ENCODE data around the gene SLC35A5.

SLC35A5 gene

DNA sequence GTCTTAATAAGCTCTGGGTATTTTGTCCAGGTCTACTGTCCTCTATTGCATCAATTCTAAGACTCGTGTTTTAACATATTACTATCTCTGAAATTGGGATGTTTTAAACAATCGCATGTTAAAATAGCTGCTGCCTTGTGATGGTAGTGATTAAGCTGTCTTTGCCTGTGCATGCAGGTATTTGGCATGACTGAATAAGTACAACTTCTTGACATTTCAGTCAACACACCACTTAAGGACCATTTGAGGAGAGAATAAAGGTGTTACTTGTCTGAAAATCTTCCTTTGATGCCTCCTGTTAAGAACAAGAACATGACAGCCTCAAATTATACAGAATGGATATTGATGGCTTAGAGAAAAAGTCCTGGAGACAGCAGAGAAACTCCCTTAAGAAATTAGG is 33.0 kb downstream of the SLC35A5 start:
- peaks cover 27% of the 10 kb centered on the region for H3K36me3 Mint-ChIP-seq (ENCODE audit: low read depth)
- H3K27me3 Mint-ChIP-seq: no peaks in the 10 kb centered on the region
- DNase-seq: no peak
- H3K4me3 Mint-ChIP-seq: no peak overlapping the region
- H3K4me1 Mint-ChIP-seq: peaks cover 2% of the 10 kb centered on the region
- peaks cover 10% of the 10 kb centered on the region for H3K9me3 Mint-ChIP-seq
- no peak overlapping the region for H3K27ac Mint-ChIP-seq
- ATAC-seq: no peak

DNA sequence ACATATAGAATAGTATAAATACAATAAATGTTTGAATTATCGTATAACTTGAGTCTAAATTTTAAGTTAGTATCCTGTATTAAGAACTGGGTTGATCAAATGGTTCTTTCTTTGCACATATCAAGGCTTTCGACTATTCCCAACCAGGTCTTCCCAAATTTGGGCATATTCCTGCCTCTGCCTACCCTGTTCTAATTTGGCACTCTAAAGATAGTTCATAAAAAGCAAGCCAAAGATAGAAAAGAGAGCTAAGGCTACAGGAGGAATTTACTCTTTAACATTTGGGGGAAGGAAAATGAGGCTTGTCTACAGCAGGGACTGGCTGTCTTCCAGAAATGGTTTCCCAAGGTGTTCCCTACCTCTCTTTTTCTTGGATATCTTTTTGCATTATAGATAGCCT is 36.1 kb downstream of the SLC35A5 start:
- no peak overlapping the region for H3K4me3 Mint-ChIP-seq
- peaks cover 3% of the 10 kb centered on the region for H3K36me3 Mint-ChIP-seq (ENCODE audit: low read depth)
- DNase-seq: no peak
- no peak for ATAC-seq
- peaks cover 4% of the 10 kb centered on the region for H3K9me3 Mint-ChIP-seq
- H3K27ac Mint-ChIP-seq: no peak overlapping the region
- H3K4me1 Mint-ChIP-seq: peaks cover 9% of the 10 kb centered on the region
- no peaks in the 10 kb centered on the region for H3K27me3 Mint-ChIP-seq

DNA sequence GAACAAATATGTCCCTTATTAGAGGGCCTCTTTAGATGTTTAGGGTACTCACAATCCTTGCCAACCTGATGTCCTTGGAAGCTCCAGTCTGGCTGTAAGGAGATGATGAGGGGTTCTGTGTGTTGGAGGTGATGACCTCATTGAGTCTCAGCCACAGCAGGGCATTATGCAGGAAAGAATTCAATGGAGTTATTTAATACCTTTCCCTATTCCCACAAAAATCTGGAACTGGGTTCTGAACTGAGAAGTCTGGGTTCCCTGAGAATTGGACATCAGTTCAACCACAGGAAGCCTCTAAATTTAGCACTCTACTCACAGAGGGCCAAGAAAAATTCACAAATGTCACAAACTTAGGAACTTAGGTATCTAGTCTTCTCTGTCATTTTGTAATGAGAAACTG is 36.9 kb downstream of the SLC35A5 start:
- Mint-ChIP-seq H3K4me3 (no peak overlapping the region), H3K27me3 (no peaks in the 10 kb centered on the region), H3K9me3 (no peaks in the 10 kb centered on the region), H3K27ac (no peak overlapping the region), H3K4me1 (peaks cover 9% of the 10 kb centered on the region), H3K36me3 (ENCODE audit: low read depth) (no peaks in the 10 kb centered on the region)
- ATAC-seq: no peak
- DNase-seq: no peak

DNA sequence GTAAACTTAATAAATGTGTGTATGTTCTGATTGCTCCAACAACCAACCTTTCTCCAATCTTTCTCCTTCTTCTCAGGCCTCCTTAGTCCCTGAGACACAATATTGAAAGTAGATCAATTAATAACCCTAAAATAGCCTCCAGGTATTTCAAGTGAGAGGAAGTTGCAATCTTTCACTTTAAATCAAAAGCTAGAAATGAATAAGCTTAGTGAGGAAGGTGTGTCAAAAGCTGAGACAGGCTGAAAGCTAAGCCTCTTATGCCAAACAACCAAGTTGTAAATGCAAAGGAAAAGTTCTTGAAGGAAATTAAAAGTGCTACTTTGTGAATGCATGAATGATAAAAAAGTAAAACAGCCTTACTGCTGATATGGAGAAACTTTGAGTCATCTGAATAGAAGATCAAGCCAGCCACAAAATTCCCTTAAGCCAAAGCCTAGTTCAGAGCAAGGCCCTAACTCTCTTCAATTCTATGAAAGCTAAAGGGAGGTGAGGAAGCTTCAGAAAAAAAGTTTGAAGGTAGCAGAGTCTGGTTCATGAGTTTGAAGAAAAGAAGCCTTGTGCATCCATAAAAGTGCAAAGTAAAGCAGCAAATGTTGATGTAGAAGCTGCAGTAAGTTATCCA is 40.5 kb downstream of the SLC35A5 start:
- peaks cover 16% of the 10 kb centered on the region for H3K4me1 Mint-ChIP-seq
- H3K36me3 Mint-ChIP-seq (ENCODE audit: low read depth): no peaks in the 10 kb centered on the region
- no peak overlapping the region for H3K27ac Mint-ChIP-seq
- no peaks in the 10 kb centered on the region for H3K9me3 Mint-ChIP-seq
- H3K4me3 Mint-ChIP-seq: no peak overlapping the region
- DNase-seq (no peak), ATAC-seq (no peak)
- H3K27me3 Mint-ChIP-seq: no peaks in the 10 kb centered on the region

DNA sequence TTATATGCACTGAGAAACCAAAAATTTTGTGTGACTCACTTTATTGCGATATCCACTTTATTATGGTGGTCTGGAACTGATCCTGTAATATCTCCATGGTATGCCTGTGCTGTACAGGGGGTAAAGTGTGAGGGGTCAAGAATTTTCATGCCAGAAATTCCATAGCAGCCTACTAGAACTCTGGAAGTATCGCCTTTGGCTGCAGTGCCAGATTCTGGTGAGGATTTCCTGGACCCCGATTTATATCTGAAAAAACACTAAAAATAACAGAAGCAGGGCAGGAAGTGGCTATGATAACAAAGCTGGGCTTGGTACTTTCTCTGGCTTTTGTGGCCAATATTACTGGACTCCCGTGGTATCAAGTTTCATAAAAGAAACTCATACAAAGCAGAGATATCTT is 42.7 kb downstream of the SLC35A5 start:
- no peaks in the 10 kb centered on the region for H3K27me3 Mint-ChIP-seq
- no peaks in the 10 kb centered on the region for H3K9me3 Mint-ChIP-seq
- no peak for ATAC-seq
- no peak for DNase-seq
- no peak overlapping the region for H3K4me3 Mint-ChIP-seq
- H3K27ac Mint-ChIP-seq: no peak overlapping the region
- peaks cover 16% of the 10 kb centered on the region for H3K4me1 Mint-ChIP-seq
- no peaks in the 10 kb centered on the region for H3K36me3 Mint-ChIP-seq (ENCODE audit: low read depth)

DNA sequence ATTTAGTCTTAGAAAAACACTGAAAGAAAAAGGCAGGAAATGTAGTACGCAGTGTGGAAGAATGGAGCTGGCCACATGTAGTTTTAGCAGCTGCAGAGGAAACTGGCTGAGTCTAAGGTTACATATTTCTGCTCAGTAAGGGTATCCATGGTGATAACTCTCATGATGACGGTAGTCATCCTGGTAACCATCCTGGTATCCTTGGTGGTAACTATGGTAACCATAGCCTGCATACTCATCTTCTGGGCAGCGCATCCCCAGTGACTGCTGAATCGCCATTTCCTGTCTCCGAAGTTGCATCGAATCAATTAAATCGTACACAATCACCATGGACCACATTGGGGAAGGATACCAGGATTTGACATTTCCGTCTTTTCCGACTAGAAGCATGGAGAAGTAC is 43.4 kb downstream of the SLC35A5 start:
- no peaks in the 10 kb centered on the region for H3K9me3 Mint-ChIP-seq
- ATAC-seq: peak; percentile 66
- H3K27me3 Mint-ChIP-seq: no peaks in the 10 kb centered on the region
- no peak overlapping the region for H3K4me3 Mint-ChIP-seq
- DNase-seq: no peak
- H3K27ac Mint-ChIP-seq: no peak overlapping the region
- no peaks in the 10 kb centered on the region for H3K36me3 Mint-ChIP-seq (ENCODE audit: low read depth)
- H3K4me1 Mint-ChIP-seq: peaks cover 16% of the 10 kb centered on the region

DNA sequence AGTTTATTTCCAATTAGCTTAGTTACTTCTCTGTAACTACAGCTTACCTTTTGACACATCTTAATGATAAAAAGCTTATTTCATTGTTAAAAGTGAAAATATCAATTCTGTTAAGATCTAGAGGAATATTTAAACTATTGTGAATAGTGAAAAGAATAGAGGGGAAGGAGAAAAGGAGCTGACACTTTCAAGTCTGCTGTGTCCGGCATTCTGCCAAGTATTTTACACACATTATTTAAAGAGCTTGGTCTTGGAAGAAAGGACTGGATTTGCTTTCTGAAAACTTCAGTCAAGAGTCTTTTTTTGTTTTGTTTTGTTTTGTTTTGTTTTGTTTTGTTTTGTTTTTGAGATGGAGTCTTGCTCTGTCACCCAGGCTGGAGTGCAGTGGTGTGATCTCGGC is 44.3 kb downstream of the SLC35A5 start:
- no peak for DNase-seq
- no peak for ATAC-seq
- no peaks in the 10 kb centered on the region for H3K36me3 Mint-ChIP-seq (ENCODE audit: low read depth)
- H3K9me3 Mint-ChIP-seq: no peaks in the 10 kb centered on the region
- peaks cover 16% of the 10 kb centered on the region for H3K4me1 Mint-ChIP-seq
- no peak overlapping the region for H3K27ac Mint-ChIP-seq
- H3K27me3 Mint-ChIP-seq: no peaks in the 10 kb centered on the region
- no peak overlapping the region for H3K4me3 Mint-ChIP-seq

DNA sequence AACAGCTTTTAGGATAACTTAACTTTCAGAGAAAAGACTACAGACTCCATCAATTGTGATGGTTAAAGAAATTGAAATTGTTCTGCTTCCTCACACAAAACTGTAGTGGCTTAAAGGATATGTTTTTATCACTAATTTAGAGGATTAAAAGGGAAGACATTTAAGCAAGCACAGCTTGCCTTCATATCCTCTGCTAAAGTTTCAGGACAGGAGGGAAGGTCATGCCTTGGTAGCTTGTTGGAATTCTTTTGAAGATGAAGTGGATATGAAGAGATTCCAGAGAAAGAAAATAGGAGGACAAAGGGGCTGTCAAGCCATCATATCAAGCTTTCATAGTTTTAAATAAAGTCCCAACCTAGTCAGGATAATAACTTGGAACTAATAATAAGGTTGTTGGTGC is 46.0 kb downstream of the SLC35A5 start:
- DNase-seq (no peak), ATAC-seq (no peak)
- Mint-ChIP-seq H3K4me1 (peaks cover 6% of the 10 kb centered on the region), H3K27ac (no peak overlapping the region), H3K4me3 (no peak overlapping the region), H3K27me3 (no peaks in the 10 kb centered on the region), H3K9me3 (no peaks in the 10 kb centered on the region), H3K36me3 (ENCODE audit: low read depth) (no peaks in the 10 kb centered on the region)

DNA sequence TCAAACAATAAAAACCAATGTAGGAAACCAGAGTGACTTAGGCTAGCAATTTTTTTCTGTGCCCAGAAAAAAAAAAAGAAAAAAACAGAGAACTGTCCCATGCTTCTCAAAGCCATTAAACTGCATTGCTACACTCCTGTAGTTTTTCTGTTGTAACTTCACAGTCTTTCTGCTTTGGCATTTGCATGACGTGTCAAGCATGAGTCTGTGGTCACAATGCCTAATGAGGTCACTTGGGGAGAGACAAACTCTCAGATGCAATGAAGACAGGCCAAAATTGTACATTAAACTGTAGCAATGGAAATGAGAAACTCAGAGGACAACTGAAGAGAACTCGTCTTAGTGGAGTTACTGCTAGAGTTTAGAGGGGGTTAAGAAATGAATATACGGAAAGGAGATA is 48.3 kb downstream of the SLC35A5 start:
- H3K27me3 Mint-ChIP-seq: no peaks in the 10 kb centered on the region
- H3K4me1 Mint-ChIP-seq: peaks cover 1% of the 10 kb centered on the region
- no peak for ATAC-seq
- H3K36me3 Mint-ChIP-seq (ENCODE audit: low read depth): no peaks in the 10 kb centered on the region
- H3K9me3 Mint-ChIP-seq: no peaks in the 10 kb centered on the region
- DNase-seq: no peak
- no peak overlapping the region for H3K4me3 Mint-ChIP-seq
- H3K27ac Mint-ChIP-seq: no peak overlapping the region

DNA sequence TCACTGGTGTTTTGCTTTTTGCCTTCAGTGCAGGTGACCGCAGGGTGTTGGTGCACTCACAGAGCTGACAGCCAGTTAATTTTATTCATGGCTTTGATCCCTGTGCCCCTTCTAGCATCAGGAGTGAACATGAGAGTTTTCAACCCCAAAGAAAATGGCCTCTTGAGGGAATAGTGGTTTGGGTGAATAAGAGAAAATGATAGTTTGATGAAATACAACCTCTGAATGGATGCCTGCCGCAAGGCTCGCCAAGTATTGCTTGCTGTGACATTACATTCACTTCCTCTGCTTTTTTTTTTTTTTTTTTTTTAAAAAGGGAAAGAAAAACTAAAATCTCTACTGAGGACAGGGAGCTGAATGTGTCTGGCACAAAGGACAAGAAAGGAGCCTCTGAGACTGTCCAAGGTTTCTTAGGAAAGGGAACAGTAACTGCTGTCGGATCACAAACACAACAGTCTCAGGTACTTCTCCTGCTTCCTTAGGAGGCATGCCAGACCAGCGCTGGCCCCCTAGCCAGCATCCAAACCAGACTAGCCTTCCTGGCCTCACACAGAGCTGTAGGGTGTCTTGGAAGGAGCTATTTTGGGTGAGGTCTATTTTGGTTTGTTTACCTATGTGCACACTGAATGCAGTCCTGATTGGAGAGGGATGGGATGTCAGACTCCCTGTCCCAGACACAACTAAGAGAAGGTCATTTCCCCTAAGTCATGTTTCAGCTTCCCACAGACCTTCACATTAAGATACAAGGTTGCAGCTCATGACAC is 50.1 kb downstream of the SLC35A5 start:
- Mint-ChIP-seq H3K27me3 (no peaks in the 10 kb centered on the region), H3K9me3 (no peaks in the 10 kb centered on the region), H3K36me3 (ENCODE audit: low read depth) (no peaks in the 10 kb centered on the region), H3K27ac (no peak overlapping the region), H3K4me3 (no peak overlapping the region), H3K4me1 (no peaks in the 10 kb centered on the region)
- no peak for ATAC-seq
- no peak for DNase-seq

DNA sequence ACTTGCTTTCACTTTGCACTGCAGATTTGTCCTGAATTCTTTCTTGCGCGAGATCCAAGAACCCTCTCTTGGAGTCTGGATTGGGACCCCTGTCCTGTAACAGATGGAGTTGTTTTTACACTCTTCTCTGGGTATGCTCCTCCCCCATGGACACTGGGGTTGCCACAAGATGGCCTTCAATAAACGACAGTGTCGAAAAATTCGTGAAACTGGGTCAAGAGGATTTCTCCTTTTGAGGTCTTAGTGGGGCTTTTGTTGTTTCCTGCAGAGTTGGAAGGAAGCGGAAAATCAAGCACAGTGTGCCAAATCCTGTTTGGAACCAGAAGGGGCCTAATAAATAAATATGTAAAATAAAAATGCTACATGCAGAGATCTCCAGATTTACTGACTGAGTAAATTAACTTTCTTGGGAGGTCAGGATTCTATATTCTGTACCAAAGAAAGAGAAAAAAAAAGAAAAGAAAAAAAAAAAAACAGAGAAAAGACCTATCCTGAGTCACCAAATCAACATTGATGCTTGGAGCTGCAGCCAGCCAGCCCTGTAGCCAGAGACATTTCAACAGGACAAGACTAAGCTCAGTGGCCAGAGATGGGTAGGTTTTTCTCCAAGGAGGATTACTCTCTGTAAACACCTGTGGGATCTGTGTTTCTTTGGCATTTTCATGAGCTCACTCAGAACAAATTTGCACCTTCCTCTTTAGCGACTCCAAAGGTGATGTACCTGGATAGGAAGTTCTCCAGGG is 54.3 kb downstream of the SLC35A5 start:
- Mint-ChIP-seq H3K9me3 (no peaks in the 10 kb centered on the region), H3K4me3 (no peak overlapping the region), H3K27me3 (peaks cover 2% of the 10 kb centered on the region), H3K4me1 (no peaks in the 10 kb centered on the region), H3K36me3 (ENCODE audit: low read depth) (no peaks in the 10 kb centered on the region), H3K27ac (no peak overlapping the region)
- no peak for DNase-seq
- ATAC-seq: no peak

DNA sequence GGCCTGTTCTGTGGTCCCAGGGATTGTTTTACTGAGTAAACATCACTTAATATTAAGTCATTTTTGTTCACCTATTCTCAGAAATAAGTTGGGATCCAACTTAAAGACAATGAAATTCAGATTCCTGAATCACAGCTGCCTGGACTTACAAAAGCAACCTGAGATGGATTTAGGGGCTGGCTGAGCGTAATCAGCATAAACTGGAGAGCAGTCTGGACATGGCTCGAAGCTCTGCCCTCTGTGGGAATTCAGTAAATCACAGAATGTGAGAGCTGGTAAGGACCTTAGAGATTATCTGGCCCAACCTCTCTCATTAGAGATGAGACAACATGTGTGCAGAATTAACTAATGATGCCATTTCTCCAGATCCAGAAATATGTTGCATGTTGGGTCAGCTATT is 55.4 kb downstream of the SLC35A5 start:
- DNase-seq (no peak), ATAC-seq (no peak)
- no peaks in the 10 kb centered on the region for H3K36me3 Mint-ChIP-seq (ENCODE audit: low read depth)
- H3K27me3 Mint-ChIP-seq: peaks cover 2% of the 10 kb centered on the region
- no peak overlapping the region for H3K4me3 Mint-ChIP-seq
- no peaks in the 10 kb centered on the region for H3K9me3 Mint-ChIP-seq
- H3K4me1 Mint-ChIP-seq: no peaks in the 10 kb centered on the region
- H3K27ac Mint-ChIP-seq: no peak overlapping the region

DNA sequence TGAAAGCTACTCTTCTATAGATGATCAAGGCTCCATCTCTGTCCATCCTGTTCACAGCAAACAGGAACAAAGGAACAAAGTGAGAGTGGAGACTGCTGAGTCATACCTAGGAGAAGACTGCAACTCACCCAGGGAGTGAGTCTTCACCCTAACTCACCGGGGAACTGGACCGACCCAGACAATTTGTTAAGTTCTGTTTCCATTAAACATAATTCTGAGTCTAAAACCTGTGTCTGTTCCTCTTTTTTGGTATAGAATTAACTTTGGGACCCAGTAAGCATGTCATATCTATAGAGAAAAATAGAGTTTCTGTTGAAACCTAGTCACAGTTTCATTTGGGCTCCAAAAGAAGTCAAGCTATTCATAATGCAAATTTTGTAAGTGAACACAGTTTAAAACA is 57.5 kb downstream of the SLC35A5 start:
- H3K36me3 Mint-ChIP-seq (ENCODE audit: low read depth): no peaks in the 10 kb centered on the region
- H3K9me3 Mint-ChIP-seq: no peaks in the 10 kb centered on the region
- no peak for DNase-seq
- no peaks in the 10 kb centered on the region for H3K4me1 Mint-ChIP-seq
- ATAC-seq: no peak
- no peak overlapping the region for H3K27ac Mint-ChIP-seq
- peaks cover 8% of the 10 kb centered on the region for H3K27me3 Mint-ChIP-seq
- no peak overlapping the region for H3K4me3 Mint-ChIP-seq

DNA sequence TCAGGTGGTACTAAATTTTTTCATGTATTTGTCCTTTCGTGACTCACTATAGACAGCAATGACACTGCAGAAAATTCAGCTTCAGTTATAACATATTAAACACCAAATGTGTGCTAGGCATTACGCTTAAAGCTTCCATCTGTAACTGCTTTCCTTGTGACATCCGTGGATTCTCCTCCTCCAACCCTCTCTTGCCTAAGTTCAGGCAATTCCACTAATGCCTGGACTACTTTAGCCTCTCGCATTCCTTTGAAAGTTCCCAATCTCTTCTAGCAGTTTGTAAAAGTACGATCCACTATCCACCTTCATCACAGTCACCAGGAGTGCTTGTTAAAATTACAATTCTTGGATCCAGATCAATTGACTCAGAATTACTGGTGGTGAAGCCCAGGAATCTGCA is 61.4 kb downstream of the SLC35A5 start:
- DNase-seq (no peak), ATAC-seq (no peak)
- Mint-ChIP-seq H3K27me3 (peaks cover 8% of the 10 kb centered on the region), H3K9me3 (no peaks in the 10 kb centered on the region), H3K27ac (no peak overlapping the region), H3K4me3 (no peak overlapping the region), H3K36me3 (ENCODE audit: low read depth) (no peaks in the 10 kb centered on the region), H3K4me1 (no peaks in the 10 kb centered on the region)

DNA sequence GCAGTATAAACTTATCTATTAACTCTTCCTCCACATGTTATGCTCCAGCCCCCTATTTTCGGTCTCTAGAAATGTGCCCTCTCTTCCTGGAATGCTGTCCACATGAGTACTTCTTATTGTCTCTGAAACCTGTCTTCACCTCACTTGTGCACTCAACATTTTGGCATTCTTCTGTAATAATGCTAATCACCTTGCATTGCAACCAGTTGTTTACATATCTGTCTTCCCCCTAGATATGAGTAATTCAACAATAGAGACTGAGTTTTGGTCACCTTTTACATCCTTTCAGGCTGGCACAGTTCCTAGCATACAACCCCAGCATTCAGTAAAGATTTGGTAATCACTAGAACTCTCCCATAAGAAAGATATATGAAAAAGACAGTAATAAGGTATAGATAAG is 61.9 kb downstream of the SLC35A5 start:
- DNase-seq: no peak
- ATAC-seq: no peak
- no peaks in the 10 kb centered on the region for H3K36me3 Mint-ChIP-seq (ENCODE audit: low read depth)
- no peaks in the 10 kb centered on the region for H3K4me1 Mint-ChIP-seq
- H3K27me3 Mint-ChIP-seq: peaks cover 8% of the 10 kb centered on the region
- H3K27ac Mint-ChIP-seq: no peak overlapping the region
- no peaks in the 10 kb centered on the region for H3K9me3 Mint-ChIP-seq
- H3K4me3 Mint-ChIP-seq: no peak overlapping the region
